ENCODE results near the gene ZBTB25.
A peak's percentile ranks its signal among the peaks of the same experiment; 100 is the strongest.
"Not testable (repeated sequence)": the region's sequence is repeated elsewhere in the genome, so short reads cannot be mapped to it uniquely, and the experiment has no call there.

Gene ZBTB25

DNA sequence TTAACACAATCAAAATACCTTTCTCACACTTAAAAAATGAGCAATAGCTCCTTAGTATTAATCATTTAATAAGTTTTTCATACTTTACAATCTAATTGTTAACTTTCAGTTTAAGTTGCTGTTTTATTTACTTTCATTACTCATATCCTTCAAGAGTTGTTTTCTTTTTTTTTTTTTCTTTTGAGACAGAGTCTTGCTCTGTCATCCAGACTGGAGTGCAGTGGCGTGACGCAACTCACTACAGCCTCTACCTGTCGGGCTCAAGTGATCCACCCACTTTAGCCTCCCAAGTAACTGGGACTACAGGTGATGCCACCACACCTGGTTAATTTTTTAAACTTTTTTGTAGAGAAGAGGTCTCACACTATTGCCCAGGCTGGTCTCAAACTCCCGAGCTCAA, 17.1 kb upstream of the ZBTB25 start:
- in situ Hi-C loops (cut with HindIII; ENCODE audit: low pct_ligation_motif_present, low pct_unique_long_range_greater_than_20kb, low sequenced_read_pairs), result no loop called here
- no peak for DNase-seq

DNA sequence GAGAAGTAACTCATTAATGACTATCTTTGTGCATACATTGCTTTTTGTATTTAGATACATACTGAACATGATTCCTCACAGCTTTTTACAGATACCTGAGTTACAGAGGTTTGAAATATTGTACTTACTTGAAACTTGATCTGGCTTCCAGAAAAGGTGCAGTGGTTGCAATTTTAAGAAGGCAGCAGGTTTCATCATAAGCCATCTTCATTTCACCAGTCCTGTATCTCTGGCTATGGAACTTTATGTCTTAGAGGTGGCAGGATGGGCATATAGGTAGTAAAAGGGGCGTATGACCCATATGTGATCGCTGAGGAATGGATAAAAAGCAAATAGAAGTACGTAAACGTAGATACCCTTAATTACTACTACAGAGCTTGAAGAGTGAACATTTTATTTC, 14.6 kb upstream of the ZBTB25 start:
- no peak for DNase-seq
- in situ Hi-C loops (cut with HindIII; ENCODE audit: low pct_ligation_motif_present, low pct_unique_long_range_greater_than_20kb, low sequenced_read_pairs), result no loop called here

DNA sequence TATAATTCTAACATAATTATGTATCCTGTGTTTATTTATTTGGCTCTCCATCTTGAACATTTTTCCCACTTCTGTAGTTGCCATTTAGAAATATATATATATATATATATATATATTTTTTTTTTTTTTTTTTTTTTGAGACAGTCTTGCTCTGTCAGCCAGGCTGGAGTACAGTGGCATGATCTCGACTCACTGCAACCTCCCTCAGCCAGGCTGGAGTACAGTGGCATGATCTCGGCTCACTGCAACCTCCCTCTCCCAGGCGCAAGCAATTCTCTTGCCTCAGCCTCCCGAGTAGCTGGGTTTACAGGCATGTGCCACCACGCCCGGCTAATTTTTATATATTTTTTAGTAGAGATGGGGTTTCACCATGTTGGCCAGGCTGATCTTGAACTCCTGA, 14.0 kb upstream of the ZBTB25 start:
- in situ Hi-C loops (cut with HindIII; ENCODE audit: low pct_ligation_motif_present, low pct_unique_long_range_greater_than_20kb, low sequenced_read_pairs), result not testable (repeated sequence)

DNA sequence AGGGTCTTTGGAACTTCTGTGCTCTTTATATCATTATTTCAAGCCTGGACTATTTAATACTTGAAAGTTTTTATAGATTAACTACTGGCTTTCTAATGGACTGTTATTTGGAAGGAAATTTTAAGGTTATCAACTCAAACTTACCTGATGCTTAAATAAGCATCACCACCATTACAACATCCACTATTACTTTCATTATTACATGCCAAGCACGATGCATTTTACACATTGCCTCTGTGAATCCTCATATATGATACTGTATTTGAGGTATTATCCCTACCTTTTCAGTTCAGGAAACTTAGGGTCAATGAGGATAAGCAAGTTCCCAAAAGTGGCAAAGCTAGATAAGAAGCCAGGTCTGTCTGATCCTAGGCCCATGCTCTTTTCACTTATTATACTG, 13.3 kb upstream of the ZBTB25 start:
- no peak for DNase-seq
- in situ Hi-C loops (cut with HindIII; ENCODE audit: low pct_ligation_motif_present, low pct_unique_long_range_greater_than_20kb, low sequenced_read_pairs), result no loop called here

More for the DNA sequence above, 14.0 kb upstream of the ZBTB25 start:
- DNase-seq, result not testable (repeated sequence)

DNA sequence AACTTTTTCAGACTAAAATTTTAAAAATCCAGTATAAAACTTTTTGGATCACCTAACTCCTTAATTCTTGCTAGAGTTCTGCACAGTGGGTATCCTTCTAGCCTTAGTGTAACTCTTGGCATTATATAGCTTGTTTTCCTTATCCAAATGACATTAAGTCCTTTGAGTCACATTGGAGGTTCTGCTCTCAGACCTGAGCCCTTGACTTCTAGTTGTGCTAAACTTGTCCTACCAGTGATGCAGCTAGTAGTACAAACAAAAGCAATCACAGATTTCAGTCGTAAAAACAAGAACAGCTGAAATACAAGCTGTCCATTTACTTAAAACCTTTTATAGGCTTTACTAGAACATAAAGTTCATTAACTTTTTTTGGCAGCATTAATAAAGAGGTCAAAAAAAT, 11.4 kb upstream of the ZBTB25 start:
- no peak for DNase-seq
- in situ Hi-C loops (cut with HindIII; ENCODE audit: low pct_ligation_motif_present, low pct_unique_long_range_greater_than_20kb, low sequenced_read_pairs), result no loop called here

DNA sequence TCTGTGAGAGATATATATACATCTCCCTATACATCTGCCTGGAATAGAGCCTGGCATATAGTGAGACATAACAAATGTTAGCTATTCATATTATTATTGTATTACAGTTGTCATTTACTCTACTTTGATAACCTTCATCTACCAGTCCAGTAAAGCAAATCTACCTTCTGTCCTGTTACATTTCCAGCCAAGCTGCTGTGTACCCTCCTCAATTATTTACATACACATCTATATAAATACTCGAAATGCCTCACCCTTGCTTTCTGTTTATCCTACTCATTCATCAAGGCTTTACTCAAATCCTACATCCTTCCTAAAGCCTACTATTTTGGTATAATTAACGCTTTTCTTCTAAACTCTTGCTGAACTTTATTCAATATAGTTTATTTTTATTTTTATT, 9.6 kb upstream of the ZBTB25 start:
- in situ Hi-C loops (cut with HindIII; ENCODE audit: low pct_ligation_motif_present, low pct_unique_long_range_greater_than_20kb, low sequenced_read_pairs), result no loop called here

DNA sequence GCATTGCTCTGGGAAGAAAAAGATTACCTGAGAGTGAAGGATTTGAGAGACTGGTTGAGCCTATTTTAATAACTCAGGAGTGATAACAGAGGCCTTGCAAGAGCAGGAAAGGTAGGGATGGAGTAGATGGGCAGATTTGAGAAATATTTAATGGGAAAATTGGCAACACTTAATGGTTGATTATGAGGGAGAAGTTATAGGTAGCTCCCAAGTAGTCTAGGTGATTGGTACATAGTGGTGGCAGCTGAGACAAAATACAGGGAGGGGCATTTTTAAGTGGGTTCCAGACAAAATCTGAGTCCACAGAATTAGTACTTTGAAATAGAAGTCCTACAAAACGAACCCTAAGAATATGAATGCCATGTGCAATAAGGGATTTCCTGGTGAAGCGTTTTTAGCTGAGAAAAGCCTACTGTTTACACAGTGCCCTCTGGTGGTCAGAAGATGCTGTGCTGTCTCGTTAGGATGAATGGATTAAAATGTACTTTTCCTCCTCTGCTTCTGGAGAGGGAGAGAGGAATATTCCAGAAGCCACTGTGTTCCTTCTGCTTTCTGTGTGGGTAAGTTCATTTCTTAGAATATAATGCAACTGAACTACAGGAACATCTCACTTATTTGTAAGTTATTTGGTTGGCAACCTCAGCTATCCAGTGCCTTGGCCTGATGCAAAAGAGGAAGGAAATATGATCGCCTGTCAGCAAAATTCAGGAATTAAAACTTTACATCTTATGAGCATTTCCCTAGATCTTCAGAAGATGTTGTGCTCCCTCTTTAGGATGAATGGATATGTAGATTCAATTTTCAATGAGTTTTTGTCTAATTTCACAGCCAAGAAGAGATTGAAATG, 7.4 kb upstream of the ZBTB25 start:
- DNase-seq, result peak; percentile 71
- in situ Hi-C loops (cut with HindIII; ENCODE audit: low pct_ligation_motif_present, low pct_unique_long_range_greater_than_20kb, low sequenced_read_pairs), result no loop called here

More for the DNA sequence above, 9.6 kb upstream of the ZBTB25 start:
- DNase-seq, result no peak

DNA sequence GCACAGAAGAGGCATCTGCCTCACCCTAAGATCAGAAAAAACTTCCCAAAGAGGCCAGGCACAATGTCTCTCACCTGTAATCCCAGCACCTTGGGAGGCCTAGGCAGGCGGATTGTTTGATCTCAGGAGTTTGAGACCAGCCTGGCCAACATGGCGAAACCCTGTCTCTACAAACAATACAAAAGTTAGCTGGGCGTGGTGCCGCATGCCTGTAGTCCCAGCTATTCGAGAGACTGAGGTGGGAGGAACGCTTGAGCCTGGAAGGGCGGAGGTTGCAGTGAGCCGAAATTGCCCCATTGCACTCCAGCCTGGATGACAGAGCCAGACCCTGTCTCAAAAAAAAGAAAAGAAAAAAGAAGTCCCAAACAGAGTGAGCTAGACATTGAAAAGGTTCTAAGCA, 5.4 kb upstream of the ZBTB25 start:
- in situ Hi-C loops (cut with HindIII; ENCODE audit: low pct_ligation_motif_present, low pct_unique_long_range_greater_than_20kb, low sequenced_read_pairs), result no loop called here
- DNase-seq, result no peak

DNA sequence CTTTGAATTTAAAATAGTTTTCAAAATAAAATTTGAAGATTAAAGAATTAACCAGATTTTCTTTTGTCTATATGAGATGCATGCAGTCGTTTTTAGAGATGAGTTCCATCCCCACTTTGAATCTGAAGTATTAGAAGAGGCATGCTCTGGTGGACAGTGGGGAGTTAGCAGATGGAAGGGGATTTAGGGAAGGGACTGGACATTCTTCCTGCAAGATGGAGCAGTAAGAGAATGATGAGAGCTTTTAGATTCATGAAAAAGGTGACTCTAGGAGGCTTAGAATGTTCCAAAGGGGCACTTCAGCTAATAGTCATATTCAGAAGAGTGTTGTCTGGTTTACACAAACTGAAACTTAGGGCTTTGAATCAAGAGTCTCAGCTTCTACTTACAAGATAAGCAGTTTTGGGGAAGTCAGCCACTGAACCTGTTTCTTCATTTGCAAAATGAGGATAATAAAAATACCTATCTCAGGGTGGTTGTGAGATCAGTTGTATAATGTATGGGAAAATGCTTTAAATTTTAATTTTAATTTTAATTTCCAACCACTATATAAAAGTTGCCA, 4.7 kb upstream of the ZBTB25 start:
- no peak for DNase-seq
- in situ Hi-C loops (cut with HindIII; ENCODE audit: low pct_ligation_motif_present, low pct_unique_long_range_greater_than_20kb, low sequenced_read_pairs), result no loop called here

DNA sequence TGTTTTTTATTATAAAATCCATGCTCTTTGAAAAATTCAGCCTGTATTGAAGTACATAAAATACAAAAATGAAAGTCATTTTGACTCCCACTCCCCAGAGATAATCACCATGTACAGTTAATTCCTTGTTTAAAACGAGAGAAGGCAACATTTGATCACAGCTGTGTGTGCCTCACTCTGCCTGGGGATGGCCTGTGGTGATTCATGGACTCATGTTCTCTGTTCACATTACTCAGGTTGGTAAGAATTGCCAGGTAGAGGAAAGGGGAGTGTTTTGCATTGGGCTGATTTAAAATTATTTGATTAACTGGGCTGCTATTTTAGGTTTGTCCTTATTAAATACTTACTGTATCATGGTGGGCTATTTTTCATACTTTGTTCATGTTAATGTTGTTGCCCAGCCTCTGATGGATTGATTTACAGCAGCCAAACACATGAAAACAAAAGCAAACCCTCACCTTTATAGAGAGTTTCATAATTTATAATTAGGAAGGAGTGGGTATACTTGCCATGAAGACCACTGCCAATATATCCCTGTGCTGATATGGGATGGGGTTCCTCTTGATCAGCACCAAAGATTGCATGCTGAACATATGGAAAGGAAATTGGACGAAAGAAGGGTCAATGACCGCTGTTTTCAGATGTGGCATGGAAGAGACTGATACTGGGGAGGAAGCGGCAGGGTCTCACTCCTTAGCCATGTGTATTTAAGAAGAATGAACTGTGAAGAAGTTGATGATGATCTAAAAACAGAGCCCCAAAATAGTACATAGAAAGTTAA, 3.9 kb upstream of the ZBTB25 start:
- in situ Hi-C loops (cut with HindIII; ENCODE audit: low pct_ligation_motif_present, low pct_unique_long_range_greater_than_20kb, low sequenced_read_pairs), result no loop called here

DNA sequence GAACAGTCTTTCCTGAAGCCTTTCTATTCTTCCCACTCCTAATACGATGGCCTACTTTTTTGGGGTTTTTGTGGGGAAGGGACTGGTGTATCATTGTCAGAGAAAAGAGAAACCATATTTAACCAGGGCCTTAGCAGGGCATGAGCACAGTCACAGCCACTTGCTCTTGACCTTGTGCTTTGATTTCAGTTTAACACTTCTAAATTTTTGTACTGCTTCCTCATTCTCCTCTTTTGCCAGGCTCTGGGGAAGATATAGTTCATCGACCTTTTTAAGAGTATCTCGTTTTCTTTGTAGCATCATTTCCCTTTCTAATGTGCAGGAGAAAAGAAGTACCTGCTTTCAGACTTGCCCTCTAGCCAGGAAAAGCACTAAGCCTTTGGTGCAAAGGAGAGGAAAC, 3.1 kb upstream of the ZBTB25 start:
- no peak for DNase-seq
- in situ Hi-C loops (cut with HindIII; ENCODE audit: low pct_ligation_motif_present, low pct_unique_long_range_greater_than_20kb, low sequenced_read_pairs), result no loop called here

More for the DNA sequence above, 3.9 kb upstream of the ZBTB25 start:
- peak; percentile 29 for DNase-seq

DNA sequence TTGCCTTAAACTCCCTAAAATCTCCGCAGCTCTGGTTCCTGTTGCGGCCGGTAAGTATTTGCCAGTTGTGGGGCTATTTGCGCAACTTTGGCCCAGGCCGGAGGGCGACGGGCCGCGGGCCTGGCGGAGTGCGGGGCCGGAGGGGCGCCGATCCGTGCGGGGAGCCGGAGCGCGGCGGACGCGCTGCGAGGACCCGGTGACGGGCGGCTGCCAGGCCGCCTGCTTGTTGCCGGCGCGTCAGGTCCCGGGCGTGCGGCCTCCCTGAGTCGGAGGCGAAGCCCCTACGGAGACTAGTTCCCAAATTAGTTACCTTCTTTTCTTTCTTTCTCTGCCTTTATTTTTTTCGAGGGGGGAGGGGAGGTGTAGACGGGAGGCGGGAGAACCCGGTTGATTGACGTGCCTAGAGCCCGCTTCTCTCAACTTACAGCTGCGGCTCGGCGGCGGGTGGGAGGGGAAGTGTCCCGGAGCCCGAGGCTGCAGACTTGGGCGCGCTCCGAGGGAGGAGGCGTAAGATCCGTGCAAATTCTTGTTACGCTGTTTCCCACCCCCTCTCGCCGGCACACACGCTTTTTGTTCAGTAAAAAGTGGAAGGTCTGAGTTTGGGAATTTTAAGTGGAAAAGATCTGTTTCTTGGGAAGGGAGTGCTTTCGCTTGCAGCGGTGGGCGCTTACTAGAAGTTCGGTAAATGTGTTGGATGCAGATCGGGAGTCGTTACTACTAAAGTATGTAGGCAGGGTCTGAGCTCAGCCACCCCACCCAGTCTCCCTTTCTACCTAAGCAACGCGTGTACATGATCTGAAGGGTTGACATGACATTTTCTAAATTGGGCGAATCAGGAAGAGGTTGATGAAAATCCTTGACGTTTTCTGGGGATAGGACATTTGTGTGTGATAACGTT, 1.5 kb upstream of the ZBTB25 start:
- peak; percentile 81 for DNase-seq
- in situ Hi-C loops (cut with HindIII; ENCODE audit: low pct_ligation_motif_present, low pct_unique_long_range_greater_than_20kb, low sequenced_read_pairs), result no loop called here

DNA sequence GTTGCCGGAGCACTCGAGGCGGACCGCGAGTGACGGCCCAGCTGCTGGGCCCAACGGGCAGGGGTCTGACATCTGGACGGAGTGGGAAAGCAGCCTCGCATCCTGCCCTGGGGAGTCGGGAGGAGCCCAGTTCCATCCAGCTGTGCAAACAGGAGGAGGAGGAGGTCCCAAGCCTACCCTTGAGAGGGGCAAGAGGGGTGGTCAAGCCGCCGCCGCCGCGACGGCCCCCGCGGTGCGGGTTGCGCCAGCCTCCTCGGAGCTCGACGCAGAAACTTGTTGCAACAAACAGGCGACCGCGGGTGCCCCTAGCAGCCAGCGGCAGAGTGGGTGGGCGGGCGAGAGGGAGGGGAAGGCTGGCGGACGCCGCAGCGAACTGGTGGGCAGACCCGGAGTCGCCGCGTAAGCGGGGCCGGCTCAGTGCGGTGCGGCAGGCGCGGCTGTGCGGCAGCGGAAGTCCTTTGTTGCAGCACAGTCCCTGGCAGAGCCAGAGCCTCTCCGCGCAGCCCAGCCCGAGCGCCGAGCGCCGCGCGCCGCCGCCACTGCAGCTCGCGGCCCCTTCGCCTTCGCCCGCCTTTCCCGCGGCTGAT, 765 bp upstream of the ZBTB25 start, which contains the start of gene ZBTB1:
TSS of gene ZBTB1 (plus strand) at position 461 of the 587 bp plus-strand sequence. CDS start 16,735 bp downstream, outside the sequence.
- peak; percentile 71 for DNase-seq
- in situ Hi-C loops (cut with HindIII; ENCODE audit: low pct_ligation_motif_present, low pct_unique_long_range_greater_than_20kb, low sequenced_read_pairs), result no loop called here

DNA sequence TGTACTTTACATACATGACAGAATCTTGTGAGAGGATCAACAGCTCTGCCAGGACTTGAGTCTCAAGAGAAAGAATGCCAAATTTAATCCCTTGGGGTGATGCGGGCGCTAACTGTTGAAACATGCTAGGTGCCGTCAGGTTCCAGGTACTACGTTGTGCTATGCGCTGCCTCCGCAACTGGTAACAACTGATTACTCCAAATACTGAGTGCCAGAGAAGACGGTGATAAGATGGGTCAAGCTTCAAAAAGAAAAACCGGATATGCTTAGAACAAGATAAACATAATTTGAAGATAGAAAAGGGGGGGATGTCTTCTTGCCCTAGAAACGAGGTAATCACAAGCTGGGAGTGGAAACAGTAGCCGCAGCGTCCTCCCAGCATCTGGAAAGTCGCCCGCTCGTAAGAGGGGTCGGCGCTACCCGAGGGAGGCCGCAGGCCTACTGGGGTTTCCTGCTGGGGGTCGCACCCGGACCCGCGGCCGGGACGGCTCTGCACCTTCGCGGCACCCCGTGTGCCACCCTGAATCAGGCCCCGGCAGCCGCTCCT, 678 bp downstream of the ZBTB25 start:
- in situ Hi-C loops (cut with HindIII; ENCODE audit: low pct_ligation_motif_present, low pct_unique_long_range_greater_than_20kb, low sequenced_read_pairs), result no loop called here
- DNase-seq, result peak; percentile 16

DNA sequence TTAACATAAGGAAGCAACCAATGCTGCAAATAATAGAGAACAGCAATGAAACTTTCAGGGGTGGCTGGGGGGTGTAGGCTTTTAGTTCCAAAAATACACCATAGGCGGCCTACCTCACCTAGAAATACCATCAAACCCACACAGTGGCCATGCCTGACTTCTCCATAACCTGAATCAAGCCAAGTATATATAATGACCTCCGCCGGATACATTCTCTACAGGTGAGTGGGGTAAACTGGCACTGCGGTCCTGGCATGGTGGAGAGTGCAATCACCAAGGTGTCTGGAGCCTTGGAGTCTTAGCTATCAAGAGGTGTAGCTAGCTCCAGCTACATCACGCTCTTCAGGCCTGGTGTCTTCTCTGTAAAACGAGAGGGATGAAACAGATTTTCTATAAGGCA, 1.2 kb downstream of the ZBTB25 start:
- in situ Hi-C loops (cut with HindIII; ENCODE audit: low pct_ligation_motif_present, low pct_unique_long_range_greater_than_20kb, low sequenced_read_pairs), result no loop called here
- no peak for DNase-seq

DNA sequence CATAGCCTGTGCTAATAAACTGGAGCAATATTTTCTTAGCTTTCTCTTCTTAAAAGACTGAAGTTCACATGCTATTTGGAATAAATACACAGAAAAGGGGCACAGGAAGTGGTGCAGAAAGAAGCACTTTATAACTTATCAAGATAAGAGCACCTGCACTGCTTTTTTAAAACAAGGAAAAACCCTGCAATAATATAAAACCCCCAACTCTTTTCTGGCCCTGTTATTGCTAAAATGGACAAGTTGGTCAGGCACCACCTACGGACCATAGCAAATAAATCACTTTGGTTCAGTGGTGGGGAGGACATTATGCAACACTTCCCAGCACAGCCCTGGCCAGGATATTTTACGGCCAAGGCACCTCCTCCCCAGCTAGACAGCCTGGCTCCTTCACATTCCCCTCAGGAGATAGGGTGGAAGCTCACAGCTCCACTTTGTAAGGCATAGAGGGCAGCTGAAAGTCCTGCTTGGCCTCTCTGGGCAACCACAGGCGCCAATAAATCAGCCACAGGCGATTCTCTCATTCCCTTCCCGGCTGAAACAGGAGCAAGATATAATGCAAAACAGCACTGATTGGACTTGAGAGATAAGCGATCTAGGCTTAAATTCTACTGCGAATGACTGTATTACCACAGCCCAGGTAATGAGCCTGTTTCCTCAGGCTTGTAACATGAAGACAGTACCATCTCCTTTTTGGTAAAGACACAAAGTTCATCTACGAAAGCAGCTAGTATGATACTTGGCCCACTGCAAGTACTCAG, 2.0 kb downstream of the ZBTB25 start:
- DNase-seq, result peak; percentile 43

DNA sequence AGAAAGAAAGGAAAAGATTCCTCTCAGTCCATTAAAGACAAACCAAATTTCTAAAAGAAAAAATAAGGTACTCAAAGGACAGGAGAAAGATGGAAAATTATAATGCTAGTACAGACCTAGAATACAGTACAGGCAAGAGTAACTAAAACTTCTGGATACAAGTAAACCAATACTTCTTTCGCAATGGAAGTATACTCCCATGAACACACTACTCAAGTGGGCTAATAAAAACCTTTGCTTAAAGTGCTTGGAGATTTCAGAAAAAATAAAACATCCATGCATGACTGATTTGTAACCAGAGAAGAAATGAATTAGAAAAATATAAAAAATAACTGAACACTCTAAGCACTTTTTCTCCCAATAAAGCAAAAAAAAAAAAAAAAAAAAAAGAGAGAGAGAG, 3.5 kb downstream of the ZBTB25 start:
- no peak for DNase-seq
- in situ Hi-C loops (cut with HindIII; ENCODE audit: low pct_ligation_motif_present, low pct_unique_long_range_greater_than_20kb, low sequenced_read_pairs), result no loop called here

More for the DNA sequence above, 2.0 kb downstream of the ZBTB25 start:
- in situ Hi-C loops (cut with HindIII; ENCODE audit: low pct_ligation_motif_present, low pct_unique_long_range_greater_than_20kb, low sequenced_read_pairs), result no loop called here
